ENCODE measurements around the gene ARSA.
"Not testable (repeated sequence)": the region's sequence is repeated elsewhere in the genome, so short reads cannot be mapped to it uniquely, and the experiment has no call there.

ARSA gene

GRCh38 chr22:50622723-50623327 lies 5.1 kb downstream of the ARSA start:
- no peak for DNase-seq (ENCODE audit: low read depth in 3 of 3)

GRCh38 chr22:50621948-50622722 lies 5.8 kb downstream of the ARSA start:
- peak in 1 of 3 donors; percentile 25 for DNase-seq (ENCODE audit: low read depth in 3 of 3)

- peak in 2 of 3 donors; percentile 27 to 34 for DNase-seq (ENCODE audit: low read depth in 3 of 3)
These were observed 6.5 kb downstream of the ARSA start for GRCh38 chr22:50621356-50621880.

GRCh38 chr22:50620593-50621355 lies 7.2 kb downstream of the ARSA start:
- peak in 2 of 3 donors; percentile 46 to 60 for DNase-seq (ENCODE audit: low read depth in 3 of 3)

GRCh38 chr22:50614296-50614695 lies 13.7 kb downstream of the ARSA start:
- DNase-seq (ENCODE audit: low read depth in 3 of 3): not testable (repeated sequence)

GRCh38 chr22:50613291-50613981 lies 14.5 kb downstream of the ARSA start:
- no peak for DNase-seq (ENCODE audit: low read depth in 3 of 3)

GRCh38 chr22:50612528-50613221 lies 15.3 kb downstream of the ARSA start:
- DNase-seq (ENCODE audit: low read depth in 3 of 3): no peak

GRCh38 chr22:50612168-50612527 lies 15.8 kb downstream of the ARSA start:
- no peak for DNase-seq (ENCODE audit: low read depth in 3 of 3)

- DNase-seq (ENCODE audit: low read depth in 3 of 3): no peak
These were observed 16.5 kb downstream of the ARSA start for GRCh38 chr22:50611341-50612060.

- DNase-seq (ENCODE audit: low read depth in 3 of 3): no peak
These were observed 17.4 kb downstream of the ARSA start for GRCh38 chr22:50610581-50610980.

- no peak for DNase-seq (ENCODE audit: low read depth in 3 of 3)
These were observed 17.9 kb downstream of the ARSA start for GRCh38 chr22:50610041-50610451.

GRCh38 chr22:50609599-50609998 lies 18.4 kb downstream of the ARSA start:
- DNase-seq (ENCODE audit: low read depth in 3 of 3): no peak

- DNase-seq (ENCODE audit: low read depth in 3 of 3): no peak
These were observed 19.0 kb downstream of the ARSA start for GRCh38 chr22:50608996-50609395.

- DNase-seq (ENCODE audit: low read depth in 3 of 3): not testable (repeated sequence)
These were observed 19.7 kb downstream of the ARSA start for GRCh38 chr22:50608058-50608840.

GRCh38 chr22:50607659-50608020 lies 20.3 kb downstream of the ARSA start:
- no peak for DNase-seq (ENCODE audit: low read depth in 3 of 3)

- no peak for DNase-seq (ENCODE audit: low read depth in 3 of 3)
These were observed 20.9 kb downstream of the ARSA start for GRCh38 chr22:50606946-50607658.

- DNase-seq (ENCODE audit: low read depth in 3 of 3): no peak
These were observed 21.6 kb downstream of the ARSA start for GRCh38 chr22:50606165-50606945.

- no peak for DNase-seq (ENCODE audit: low read depth in 3 of 3)
These were observed 22.3 kb downstream of the ARSA start for GRCh38 chr22:50605613-50606074.

All from stimulated activated CD4-positive, alpha-beta T cell treated with anti-CD3 and anti-CD28 coated beads, TNF-alpha, amount 100 ng/mL, for 48 hours (primary cell).